IPS-20b (cell line): ENCODE data around the gene RPN2.

Source experiments
- H3K27ac ChIP-seq: one replicate; pipeline ENCODE4 v1.5.1; 2013; ENCODE audit warnings: low read length
- H3K27me3 ChIP-seq: 2 replicates; pipeline ENCODE4 v1.6.1; 2013; ENCODE audit warnings: mild to moderate bottlenecking, low read length, inconsistent platforms; ENCODE audit not compliant: insufficient read depth
- H3K36me3 ChIP-seq: 2 replicates; pipeline ENCODE4 v1.6.1; 2013; ENCODE audit warnings: low read depth, mild to moderate bottlenecking, inconsistent platforms, low read length, moderate library complexity; ENCODE audit not compliant: insufficient read depth
- H3K4me1 ChIP-seq: 2 replicates; pipeline ENCODE4 v1.6.1; 2013; ENCODE audit warnings: mild to moderate bottlenecking, control low read depth, inconsistent platforms, low read length, moderate library complexity; ENCODE audit not compliant: insufficient read depth
- H3K4me3 ChIP-seq: 2 replicates; pipeline ENCODE4 v1.5.1; 2013; ENCODE audit warnings: mild to moderate bottlenecking, low read length, inconsistent platforms
- H3K9ac ChIP-seq: 2 replicates; pipeline ENCODE4 v1.6.1; 2013; ENCODE audit warnings: low read depth, mild to moderate bottlenecking, inconsistent platforms, low read length, moderate library complexity
- H3K9me3 ChIP-seq: 2 replicates; pipeline ENCODE4 v1.6.1; 2013; ENCODE audit warnings: mild to moderate bottlenecking, low read depth, low read length, inconsistent platforms; ENCODE audit not compliant: insufficient read depth

Gene RPN2

GRCh38 chr20:37276494-37277252 is 97.5 kb downstream of the RPN2 start:
- H3K9me3 ChIP-seq: no peaks in the 10 kb centered on the region
- no peaks in the 10 kb centered on the region for H3K36me3 ChIP-seq
- H3K27me3 ChIP-seq: no peaks in the 10 kb centered on the region
- no peak overlapping the region for H3K27ac ChIP-seq
- peaks cover 5% of the 10 kb centered on the region; the same call in 1 of the 2 replicates for H3K4me1 ChIP-seq
- no peak overlapping the region for H3K9ac ChIP-seq
- H3K4me3 ChIP-seq: no peak overlapping the region

DNA sequence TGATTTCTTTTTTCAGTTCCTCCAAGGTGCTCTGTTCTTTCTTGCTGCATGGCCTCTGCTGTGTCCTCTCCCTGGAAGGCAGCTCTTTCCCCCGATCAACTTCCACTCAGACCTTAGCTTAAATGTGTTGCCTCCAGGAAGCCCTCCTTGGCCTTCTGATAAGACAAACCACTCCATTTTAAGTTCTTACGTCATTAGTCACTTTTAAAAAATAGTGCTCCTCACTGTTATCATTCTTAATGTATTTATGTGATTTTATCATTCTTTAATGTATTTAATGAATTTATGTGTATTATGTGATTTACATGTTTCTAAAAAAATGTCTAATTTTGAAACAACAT is 98.1 kb downstream of the RPN2 start:
- H3K9me3 ChIP-seq: no peaks in the 10 kb centered on the region
- H3K27me3 ChIP-seq: no peaks in the 10 kb centered on the region
- H3K4me3 ChIP-seq: no peak overlapping the region
- peaks cover 5% of the 10 kb centered on the region; the same call in 1 of the 2 replicates for H3K4me1 ChIP-seq
- H3K27ac ChIP-seq: no peak overlapping the region
- no peaks in the 10 kb centered on the region for H3K36me3 ChIP-seq
- H3K9ac ChIP-seq: no peak overlapping the region

DNA sequence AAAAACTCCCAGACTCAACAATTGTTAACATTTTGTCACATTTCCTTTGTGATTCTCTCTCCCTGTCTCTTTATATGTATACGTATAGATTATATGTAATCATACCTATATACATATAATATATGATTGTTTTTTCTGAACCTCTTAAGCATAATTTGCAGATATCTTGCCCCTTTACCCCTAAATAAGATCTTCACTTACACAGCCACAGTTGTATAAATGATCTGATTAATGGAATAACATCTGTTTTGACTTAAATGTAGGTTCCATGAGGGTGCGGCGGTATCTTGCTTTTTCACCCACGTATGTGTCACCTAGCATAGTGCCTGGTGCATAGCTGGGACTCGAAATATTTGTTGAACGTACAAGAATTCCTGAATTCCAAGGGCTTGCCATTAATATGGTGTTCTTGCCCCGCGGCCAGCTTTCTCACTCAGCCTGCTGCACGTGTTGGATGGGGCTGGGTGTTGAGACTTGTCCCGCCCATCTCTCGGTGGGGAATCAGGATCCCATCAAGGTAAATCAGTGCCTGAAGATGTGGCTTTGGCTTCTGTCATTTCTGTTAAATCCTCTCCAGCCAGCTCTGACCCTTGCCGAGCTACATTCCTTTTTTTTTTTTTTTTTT is 99.9 kb downstream of the RPN2 start:
- Histone ChIP-seq H3K36me3 (no peaks in the 10 kb centered on the region), H3K4me3 (no peak overlapping the region), H3K4me1 (peaks cover 10% of the 10 kb centered on the region; the same call in 1 of the 2 replicates), H3K9ac (no peak overlapping the region), H3K27ac (no peak overlapping the region), H3K27me3 (no peaks in the 10 kb centered on the region), H3K9me3 (no peaks in the 10 kb centered on the region)

DNA sequence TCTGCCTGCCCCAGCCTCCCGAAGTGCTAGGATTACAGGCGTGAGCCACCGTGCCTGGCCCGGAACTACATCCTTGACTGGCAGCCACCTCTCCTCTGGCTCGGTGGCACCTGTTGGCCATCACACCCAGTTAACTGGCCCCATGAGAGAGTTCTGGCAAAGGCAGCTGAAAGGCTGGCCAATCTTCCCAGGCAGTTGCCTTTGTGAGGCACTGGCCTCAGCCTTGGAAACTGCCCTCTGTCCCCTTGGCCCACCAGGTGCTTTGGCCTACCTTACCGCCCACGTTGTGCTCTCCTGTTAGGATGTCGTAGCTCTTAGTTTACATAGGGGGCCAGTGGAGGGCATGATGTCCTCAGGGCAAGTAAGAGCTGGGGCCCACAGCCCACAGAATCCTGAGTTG is 100.7 kb downstream of the RPN2 start:
- Histone ChIP-seq H3K9ac (no peak overlapping the region), H3K27me3 (no peaks in the 10 kb centered on the region), H3K36me3 (no peaks in the 10 kb centered on the region), H3K4me1 (peaks cover 10% of the 10 kb centered on the region; the same call in 1 of the 2 replicates), H3K27ac (no peak overlapping the region), H3K4me3 (no peak overlapping the region), H3K9me3 (no peaks in the 10 kb centered on the region)

DNA sequence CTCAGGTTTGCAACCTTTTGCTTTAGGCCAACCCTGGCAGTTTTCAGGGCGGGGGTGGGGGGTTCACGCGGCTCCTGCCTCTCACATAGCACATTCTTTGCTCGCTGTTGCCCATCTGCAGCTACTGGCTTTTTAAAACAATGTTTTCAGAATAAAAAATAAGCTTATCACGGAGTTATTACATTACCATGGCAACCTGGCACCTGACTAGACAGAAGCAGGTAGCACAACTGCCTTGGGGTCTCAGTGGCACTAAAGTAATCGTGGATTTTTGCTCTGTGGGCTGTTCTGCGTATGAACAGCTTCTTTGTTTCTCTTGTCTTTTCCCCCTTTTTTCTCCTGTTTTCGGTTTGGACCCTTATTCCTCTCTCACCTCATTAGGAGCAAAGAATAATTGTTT is 101.3 kb downstream of the RPN2 start:
- no peaks in the 10 kb centered on the region for H3K36me3 ChIP-seq
- H3K4me1 ChIP-seq: peaks cover 10% of the 10 kb centered on the region; the same call in 1 of the 2 replicates
- H3K9me3 ChIP-seq: no peaks in the 10 kb centered on the region

GRCh38 chr20:37282556-37282955 is 103.4 kb downstream of the RPN2 start:
- Histone ChIP-seq H3K9me3 (no peaks in the 10 kb centered on the region), H3K4me1 (peaks cover 7% of the 10 kb centered on the region; the same call in 1 of the 2 replicates), H3K4me3 (no peak overlapping the region), H3K27me3 (no peaks in the 10 kb centered on the region), H3K27ac (no peak overlapping the region), H3K9ac (no peak overlapping the region; the same call in 1 of the 2 replicates), H3K36me3 (no peaks in the 10 kb centered on the region)

More for the DNA sequence above, 101.3 kb downstream of the RPN2 start:
- no peak overlapping the region for H3K9ac ChIP-seq
- H3K27me3 ChIP-seq: no peaks in the 10 kb centered on the region
- no peak overlapping the region for H3K4me3 ChIP-seq
- no peak overlapping the region for H3K27ac ChIP-seq

GRCh38 chr20:37283530-37284195 is 104.5 kb downstream of the RPN2 start:
- H3K36me3 ChIP-seq: no peaks in the 10 kb centered on the region
- no peaks in the 10 kb centered on the region for H3K27me3 ChIP-seq
- H3K9me3 ChIP-seq: no peaks in the 10 kb centered on the region
- no peak overlapping the region for H3K27ac ChIP-seq
- H3K4me3 ChIP-seq: no peak overlapping the region
- H3K4me1 ChIP-seq: peaks cover 7% of the 10 kb centered on the region; the same call in 1 of the 2 replicates
- H3K9ac ChIP-seq: no peak overlapping the region

DNA sequence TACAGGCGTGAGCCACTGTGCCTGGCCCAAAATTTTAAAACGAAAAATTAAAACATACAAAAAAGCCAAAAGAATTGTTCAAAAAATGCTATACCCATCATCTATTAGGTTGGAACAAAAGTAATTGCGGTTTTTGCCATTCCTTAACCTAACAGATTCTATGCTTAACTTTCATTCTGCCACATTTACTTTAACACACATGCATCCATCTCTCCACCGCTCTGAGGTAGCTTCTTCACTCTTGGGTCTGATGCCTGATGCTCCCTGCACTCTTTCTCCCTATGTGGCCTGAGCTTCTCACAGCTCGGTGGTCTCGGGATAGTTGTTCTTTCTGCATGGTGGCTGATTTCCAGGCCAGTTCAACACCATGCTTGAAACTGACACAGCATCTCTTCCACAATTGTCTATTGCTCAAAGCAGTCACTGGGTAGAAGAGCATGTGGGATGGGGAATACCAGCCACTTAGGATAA is 105.6 kb downstream of the RPN2 start:
- no peaks in the 10 kb centered on the region for H3K36me3 ChIP-seq
- no peak overlapping the region for H3K4me3 ChIP-seq
- H3K9ac ChIP-seq: no peak overlapping the region
- peaks cover 7% of the 10 kb centered on the region; the same call in 1 of the 2 replicates for H3K4me1 ChIP-seq
- H3K27ac ChIP-seq: no peak overlapping the region
- H3K9me3 ChIP-seq: no peaks in the 10 kb centered on the region
- H3K27me3 ChIP-seq: no peaks in the 10 kb centered on the region

DNA sequence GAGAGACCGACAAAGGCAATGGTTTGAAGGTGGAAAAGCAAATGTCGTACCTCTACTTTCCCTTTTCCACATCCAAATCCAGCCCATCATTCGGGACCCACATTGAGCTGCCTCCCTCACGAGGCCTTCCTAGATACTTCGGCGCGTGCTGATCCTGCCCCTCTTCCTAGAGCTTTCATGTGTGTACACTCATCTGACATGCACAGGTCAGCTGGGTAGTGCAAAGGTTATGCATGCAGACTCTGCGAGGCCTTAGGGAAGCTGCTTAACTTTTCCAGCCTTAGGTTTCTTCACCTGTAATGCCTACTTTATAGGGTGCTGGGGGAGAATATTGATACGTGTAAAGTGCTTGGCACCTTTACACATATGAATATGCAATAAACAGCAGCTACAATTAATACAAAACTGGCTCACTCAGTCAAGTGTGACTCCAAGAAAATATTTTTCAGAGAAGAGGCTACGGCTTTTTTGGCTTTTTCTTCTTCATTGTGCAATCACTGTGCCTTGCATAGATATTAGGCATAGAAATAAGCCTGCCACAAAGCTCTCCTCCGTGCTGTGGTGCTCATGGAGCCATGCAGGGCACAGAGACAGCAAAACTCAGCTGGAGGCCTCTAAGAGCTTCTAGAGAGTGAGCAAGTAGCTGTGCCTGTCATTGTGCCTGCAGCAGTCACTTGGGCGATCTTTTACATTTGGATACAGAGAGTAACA is 106.7 kb downstream of the RPN2 start:
- Histone ChIP-seq H3K4me1 (peaks cover 5% of the 10 kb centered on the region; the same call in 1 of the 2 replicates), H3K27me3 (no peaks in the 10 kb centered on the region), H3K27ac (no peak overlapping the region), H3K4me3 (no peak overlapping the region), H3K36me3 (no peaks in the 10 kb centered on the region), H3K9me3 (no peaks in the 10 kb centered on the region), H3K9ac (no peak overlapping the region; the same call in 1 of the 2 replicates)

DNA sequence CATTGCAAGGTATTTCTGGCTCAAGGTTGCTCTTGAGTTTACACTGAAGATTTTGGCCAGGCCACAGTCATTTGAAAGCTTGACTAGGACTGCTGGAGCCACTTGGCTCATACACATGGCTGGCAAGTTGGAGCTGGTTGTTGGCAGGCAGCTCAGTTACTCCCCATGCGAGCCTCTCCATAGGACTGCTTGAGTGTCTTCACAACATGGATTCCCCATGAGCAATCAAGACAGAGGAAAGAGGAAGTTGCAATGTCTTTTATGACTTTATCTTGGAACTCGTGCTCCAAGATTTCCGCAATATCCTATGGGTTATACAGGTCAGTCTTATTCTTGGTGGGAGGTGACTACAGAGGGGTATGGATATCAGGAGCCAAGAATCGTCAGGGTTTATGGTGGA is 109.0 kb downstream of the RPN2 start:
- Histone ChIP-seq H3K9ac (no peak overlapping the region), H3K4me1 (no peaks in the 10 kb centered on the region), H3K9me3 (peaks cover 3% of the 10 kb centered on the region; the same call in 1 of the 2 replicates), H3K4me3 (no peak overlapping the region), H3K27me3 (no peaks in the 10 kb centered on the region), H3K27ac (no peak overlapping the region), H3K36me3 (peaks cover 14% of the 10 kb centered on the region; the same call in 1 of the 2 replicates)

DNA sequence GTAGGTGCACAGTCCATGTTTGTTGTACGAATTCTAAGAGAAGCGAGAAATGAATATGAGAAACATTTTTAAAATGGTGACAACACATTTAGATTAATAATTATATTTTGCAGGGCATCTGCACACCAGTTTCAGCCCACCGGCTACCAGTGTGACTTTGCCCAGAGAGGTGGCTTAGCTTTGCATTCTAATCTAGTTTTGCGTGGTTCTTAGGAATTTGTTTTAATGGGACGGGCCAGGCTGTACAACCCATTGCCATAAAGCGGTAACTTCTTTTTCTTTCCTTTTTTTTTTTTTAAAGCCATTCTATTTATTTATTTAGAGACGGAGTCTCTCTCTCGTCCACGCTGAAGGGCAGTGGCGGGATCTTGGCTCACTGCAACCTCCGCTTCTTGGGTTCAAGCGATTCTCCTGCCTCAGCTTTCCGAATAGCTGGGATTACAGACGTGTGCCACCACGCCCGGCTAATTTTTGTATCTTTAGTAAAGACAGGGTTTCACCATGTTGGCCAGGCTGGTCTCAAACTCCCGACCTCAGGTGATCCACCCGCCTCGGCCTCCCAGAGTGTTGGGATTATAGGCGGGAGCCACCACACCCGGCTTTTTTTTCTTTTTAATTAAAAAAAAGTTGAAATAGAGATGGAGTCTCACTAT is 111.2 kb downstream of the RPN2 start:
- H3K9me3 ChIP-seq: peaks cover 3% of the 10 kb centered on the region; the same call in 1 of the 2 replicates
- no peaks in the 10 kb centered on the region for H3K27me3 ChIP-seq
- H3K9ac ChIP-seq: peak overlapping the region; percentile 99
- H3K27ac ChIP-seq: peak overlapping the region; percentile 91
- peaks cover 14% of the 10 kb centered on the region; the same call in 1 of the 2 replicates for H3K36me3 ChIP-seq
- no peaks in the 10 kb centered on the region for H3K4me1 ChIP-seq
- peak overlapping the region; percentile 100 for H3K4me3 ChIP-seq
